ENCODE measurements around the gene FAM237A. TPM values are rescaled to one million over a fixed set of nuclear protein-coding genes. Genes with fewer than 3 reads are reported as not detected.
A peak's percentile ranks its signal among the peaks of the same experiment; 100 is the strongest.

FAM237A gene
- total and polyA plus RNA-seq, 9 of the 15 experiments (the other 6 are each of a cell fraction or from before 2014, with no cell fraction given), result not detected

DNA sequence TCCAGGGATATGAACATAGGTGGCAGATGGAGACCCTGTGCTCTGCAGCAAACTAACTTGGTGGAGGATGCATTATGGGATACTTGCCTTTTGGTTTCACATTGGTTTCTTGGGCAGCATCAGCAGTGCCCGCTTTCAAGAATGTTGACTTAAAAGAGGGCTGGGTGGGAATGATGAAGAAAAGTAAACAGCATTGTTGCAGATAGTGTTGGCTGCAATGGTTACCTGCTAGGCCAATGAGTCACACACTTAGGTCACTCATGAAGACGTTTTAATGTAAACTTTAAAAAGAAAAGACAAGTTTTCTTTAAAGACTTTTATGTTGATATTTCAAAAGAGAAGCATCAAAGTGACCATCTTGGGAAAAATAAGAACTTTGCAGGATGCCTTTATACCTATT lies 26.1 kb upstream of the FAM237A start:
- in situ Hi-C loops (cut with MboI), result no loop called here
- ChIA-PET CTCF (ENCODE audit: low intra/inter-chr PET ratio) (no interaction called here), POLR2A (no interaction called here)
- Histone ChIP-seq H3K36me3 (ENCODE audit: control insufficient read depth, insufficient read depth, low read length) (no peaks in the 10 kb centered on the region), H4K20me1 (replicated peaks; ENCODE audit: control insufficient read depth, insufficient read depth, low read length) (no peaks in the 10 kb centered on the region), H3K9me1 (ENCODE audit: control insufficient read depth, insufficient read depth, low read length) (no peaks in the 10 kb centered on the region), H3K79me2 (ENCODE audit: control insufficient read depth, insufficient read depth, low read length) (no peaks in the 10 kb centered on the region), H3K9ac (ENCODE audit: insufficient read depth in 1 of 2, low read depth in 2 of 2, low read length in 2 of 2) (no peak overlapping the region), H3K4me2 (ENCODE audit: insufficient read depth, low read length) (no peak overlapping the region), H3K9me3 (replicated peaks; ENCODE audit: control insufficient read depth, insufficient read depth, low read depth, low read length) (no peaks in the 10 kb centered on the region), H3K27me3 (ENCODE audit: control insufficient read depth in 2 of 2, insufficient read depth in 2 of 2, low read length in 2 of 2) (0 out of 5 replicates have a peak, but pooled peaks cover 0 to 2% of the 10 kb centered on the region in 2 experiments), H3K4me1 (replicated peaks in 1 of 2; ENCODE audit: control insufficient read depth in 2 of 2, insufficient read depth in 2 of 2, low read length in 2 of 2) (peaks cover 0 to 4% of the 10 kb centered on the region in 2 experiments; a peak in 2 of 5 replicates), H3K4me3 (no peak overlapping the region), H2AFZ (ENCODE audit: low read depth, low read length) (no peak overlapping the region), H3K27ac (ENCODE audit: extremely low read depth, low read depth, low read length) (no peak overlapping the region)
- no TSS peak for BruUV-seq (replicated peaks)
- ATAC-seq (no peak), FAIRE-seq (no peak), DNase-seq (ENCODE audit: extremely low read depth in 1 of 4, low spot score in 3 of 4) (no peak)
- TF ChIP-seq CHAMP1 (IDR thresholded peaks at IDR 0.05) (no peak), EGR1 (conservative IDR thresholded peaks at IDR 0.05) (no peak), ATF3 (IDR thresholded peaks at IDR 0.05) (peak; percentile 33; the same call in 1 of the 2 replicates), ATF3 (CRISPR knock-in tag; conservative IDR thresholded peaks at IDR 0.05) (no peak), POLR2G (IDR thresholded peaks at IDR 0.05; ENCODE audit: low read depth, low read length) (no peak), CHD1 (IDR thresholded peaks at IDR 0.05; ENCODE audit: low read length) (no peak)
- intact Hi-C loops (cut with micrococcal nuclease), result no loop called here
- WGBS (ENCODE audit: insufficient coverage, low coverage, missing lambda C conversion rate), result 21% methylated on average over 2 of the region's 2 CpGs
